ENCODE data around the gene CHMP2A. TPM values are rescaled to one million over a fixed set of nuclear protein-coding genes. Genes with fewer than 3 reads are reported as not detected.

Gene CHMP2A
- total and polyA plus RNA-seq, 2 of the 13 experiments (the other 11 are each of a cell fraction or from before 2014, with no cell fraction given), result 49.7 to 55.0 TPM

DNA sequence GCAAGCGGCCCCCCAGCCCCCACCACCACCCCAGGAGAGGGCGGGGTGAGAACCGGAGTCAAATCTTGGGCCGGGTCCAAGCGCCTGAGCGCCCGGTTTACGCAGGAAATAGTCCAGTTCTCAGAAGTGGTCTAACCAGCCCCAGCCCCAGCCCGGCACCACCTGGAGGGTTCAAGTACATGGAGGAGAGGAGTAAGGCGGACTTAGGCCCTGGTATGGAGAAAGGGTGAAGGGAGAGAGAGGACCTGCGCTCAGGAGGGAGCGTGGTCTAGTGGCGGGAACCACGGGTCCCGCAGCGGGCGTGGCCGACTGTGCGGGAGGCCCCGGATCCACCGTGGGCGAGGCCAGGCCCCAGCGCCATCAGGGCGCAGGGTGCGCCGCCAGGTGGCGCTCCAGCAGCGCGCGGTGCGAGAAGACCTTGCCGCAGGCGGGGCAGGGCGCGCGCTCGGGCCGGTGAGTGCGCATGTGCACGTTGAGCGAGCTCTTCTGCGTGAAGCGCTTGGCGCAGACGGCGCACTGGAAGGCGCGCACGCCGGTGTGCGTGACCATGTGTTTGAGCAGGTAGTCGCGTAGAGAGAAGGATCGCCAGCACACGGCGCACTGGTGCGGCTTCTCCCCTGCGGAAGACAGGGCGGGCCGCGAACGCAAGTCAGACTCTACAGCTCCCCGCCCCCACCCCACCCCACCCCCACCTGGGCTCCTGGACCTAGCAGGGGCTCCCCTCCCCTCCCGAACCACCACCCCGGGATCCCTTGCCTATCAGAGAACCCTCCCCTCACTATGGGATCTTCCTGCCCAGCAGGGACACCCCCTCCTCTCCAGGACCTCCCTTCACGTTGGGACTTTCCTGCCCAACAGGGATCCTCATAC, 41.0 kb downstream of the CHMP2A start (continued):
- TF ChIP-seq, protein P1, sequence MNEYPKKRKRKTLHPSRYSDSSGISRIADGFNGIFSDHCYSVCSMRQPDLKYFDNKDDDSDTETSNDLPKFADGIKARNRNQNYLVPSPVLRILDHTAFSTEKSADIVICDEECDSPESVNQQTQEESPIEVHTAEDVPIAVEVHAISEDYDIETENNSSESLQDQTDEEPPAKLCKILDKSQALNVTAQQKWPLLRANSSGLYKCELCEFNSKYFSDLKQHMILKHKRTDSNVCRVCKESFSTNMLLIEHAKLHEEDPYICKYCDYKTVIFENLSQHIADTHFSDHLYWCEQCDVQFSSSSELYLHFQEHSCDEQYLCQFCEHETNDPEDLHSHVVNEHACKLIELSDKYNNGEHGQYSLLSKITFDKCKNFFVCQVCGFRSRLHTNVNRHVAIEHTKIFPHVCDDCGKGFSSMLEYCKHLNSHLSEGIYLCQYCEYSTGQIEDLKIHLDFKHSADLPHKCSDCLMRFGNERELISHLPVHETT (CRISPR knock-in tag; conservative IDR thresholded peaks at IDR 0.05), result no peak; the same call in 1 of the 2 replicates
- no peak for TF ChIP-seq SP140L (CRISPR knock-in tag; IDR thresholded peaks at IDR 0.05; ENCODE audit: borderline replicate concordance)
- TF ChIP-seq, protein P2, sequence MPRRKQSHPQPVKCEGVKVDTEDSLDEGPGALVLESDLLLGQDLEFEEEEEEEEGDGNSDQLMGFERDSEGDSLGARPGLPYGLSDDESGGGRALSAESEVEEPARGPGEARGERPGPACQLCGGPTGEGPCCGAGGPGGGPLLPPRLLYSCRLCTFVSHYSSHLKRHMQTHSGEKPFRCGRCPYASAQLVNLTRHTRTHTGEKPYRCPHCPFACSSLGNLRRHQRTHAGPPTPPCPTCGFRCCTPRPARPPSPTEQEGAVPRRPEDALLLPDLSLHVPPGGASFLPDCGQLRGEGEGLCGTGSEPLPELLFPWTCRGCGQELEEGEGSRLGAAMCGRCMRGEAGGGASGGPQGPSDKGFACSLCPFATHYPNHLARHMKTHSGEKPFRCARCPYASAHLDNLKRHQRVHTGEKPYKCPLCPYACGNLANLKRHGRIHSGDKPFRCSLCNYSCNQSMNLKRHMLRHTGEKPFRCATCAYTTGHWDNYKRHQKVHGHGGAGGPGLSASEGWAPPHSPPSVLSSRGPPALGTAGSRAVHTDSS (CRISPR knock-in tag; conservative IDR thresholded peaks at IDR 0.05), result 0 out of 2 replicates have a peak, but pooled peaks have one; percentile 51
- TF ChIP-seq, protein P3, sequence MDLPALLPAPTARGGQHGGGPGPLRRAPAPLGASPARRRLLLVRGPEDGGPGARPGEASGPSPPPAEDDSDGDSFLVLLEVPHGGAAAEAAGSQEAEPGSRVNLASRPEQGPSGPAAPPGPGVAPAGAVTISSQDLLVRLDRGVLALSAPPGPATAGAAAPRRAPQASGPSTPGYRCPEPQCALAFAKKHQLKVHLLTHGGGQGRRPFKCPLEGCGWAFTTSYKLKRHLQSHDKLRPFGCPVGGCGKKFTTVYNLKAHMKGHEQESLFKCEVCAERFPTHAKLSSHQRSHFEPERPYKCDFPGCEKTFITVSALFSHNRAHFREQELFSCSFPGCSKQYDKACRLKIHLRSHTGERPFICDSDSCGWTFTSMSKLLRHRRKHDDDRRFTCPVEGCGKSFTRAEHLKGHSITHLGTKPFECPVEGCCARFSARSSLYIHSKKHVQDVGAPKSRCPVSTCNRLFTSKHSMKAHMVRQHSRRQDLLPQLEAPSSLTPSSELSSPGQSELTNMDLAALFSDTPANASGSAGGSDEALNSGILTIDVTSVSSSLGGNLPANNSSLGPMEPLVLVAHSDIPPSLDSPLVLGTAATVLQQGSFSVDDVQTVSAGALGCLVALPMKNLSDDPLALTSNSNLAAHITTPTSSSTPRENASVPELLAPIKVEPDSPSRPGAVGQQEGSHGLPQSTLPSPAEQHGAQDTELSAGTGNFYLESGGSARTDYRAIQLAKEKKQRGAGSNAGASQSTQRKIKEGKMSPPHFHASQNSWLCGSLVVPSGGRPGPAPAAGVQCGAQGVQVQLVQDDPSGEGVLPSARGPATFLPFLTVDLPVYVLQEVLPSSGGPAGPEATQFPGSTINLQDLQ (CRISPR knock-in tag; IDR thresholded peaks at IDR 0.05), result peak; percentile 60; the same call in 1 of the 2 replicates
- no peak for TF ChIP-seq ZNF724P (CRISPR knock-in tag; IDR thresholded peaks at IDR 0.05; ENCODE audit: borderline replicate concordance)
- TF ChIP-seq, protein P4, sequence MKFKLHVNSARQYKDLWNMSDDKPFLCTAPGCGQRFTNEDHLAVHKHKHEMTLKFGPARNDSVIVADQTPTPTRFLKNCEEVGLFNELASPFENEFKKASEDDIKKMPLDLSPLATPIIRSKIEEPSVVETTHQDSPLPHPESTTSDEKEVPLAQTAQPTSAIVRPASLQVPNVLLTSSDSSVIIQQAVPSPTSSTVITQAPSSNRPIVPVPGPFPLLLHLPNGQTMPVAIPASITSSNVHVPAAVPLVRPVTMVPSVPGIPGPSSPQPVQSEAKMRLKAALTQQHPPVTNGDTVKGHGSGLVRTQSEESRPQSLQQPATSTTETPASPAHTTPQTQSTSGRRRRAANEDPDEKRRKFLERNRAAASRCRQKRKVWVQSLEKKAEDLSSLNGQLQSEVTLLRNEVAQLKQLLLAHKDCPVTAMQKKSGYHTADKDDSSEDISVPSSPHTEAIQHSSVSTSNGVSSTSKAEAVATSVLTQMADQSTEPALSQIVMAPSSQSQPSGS (CRISPR knock-in tag; IDR thresholded peaks at IDR 0.05), result peak; percentile 32; the same call in 1 of the 2 replicates
- TF ChIP-seq EHMT2 (IDR thresholded peaks at IDR 0.05; ENCODE audit: borderline replicate concordance, low read depth, low read length), result no peak
- TF ChIP-seq, protein P5, sequence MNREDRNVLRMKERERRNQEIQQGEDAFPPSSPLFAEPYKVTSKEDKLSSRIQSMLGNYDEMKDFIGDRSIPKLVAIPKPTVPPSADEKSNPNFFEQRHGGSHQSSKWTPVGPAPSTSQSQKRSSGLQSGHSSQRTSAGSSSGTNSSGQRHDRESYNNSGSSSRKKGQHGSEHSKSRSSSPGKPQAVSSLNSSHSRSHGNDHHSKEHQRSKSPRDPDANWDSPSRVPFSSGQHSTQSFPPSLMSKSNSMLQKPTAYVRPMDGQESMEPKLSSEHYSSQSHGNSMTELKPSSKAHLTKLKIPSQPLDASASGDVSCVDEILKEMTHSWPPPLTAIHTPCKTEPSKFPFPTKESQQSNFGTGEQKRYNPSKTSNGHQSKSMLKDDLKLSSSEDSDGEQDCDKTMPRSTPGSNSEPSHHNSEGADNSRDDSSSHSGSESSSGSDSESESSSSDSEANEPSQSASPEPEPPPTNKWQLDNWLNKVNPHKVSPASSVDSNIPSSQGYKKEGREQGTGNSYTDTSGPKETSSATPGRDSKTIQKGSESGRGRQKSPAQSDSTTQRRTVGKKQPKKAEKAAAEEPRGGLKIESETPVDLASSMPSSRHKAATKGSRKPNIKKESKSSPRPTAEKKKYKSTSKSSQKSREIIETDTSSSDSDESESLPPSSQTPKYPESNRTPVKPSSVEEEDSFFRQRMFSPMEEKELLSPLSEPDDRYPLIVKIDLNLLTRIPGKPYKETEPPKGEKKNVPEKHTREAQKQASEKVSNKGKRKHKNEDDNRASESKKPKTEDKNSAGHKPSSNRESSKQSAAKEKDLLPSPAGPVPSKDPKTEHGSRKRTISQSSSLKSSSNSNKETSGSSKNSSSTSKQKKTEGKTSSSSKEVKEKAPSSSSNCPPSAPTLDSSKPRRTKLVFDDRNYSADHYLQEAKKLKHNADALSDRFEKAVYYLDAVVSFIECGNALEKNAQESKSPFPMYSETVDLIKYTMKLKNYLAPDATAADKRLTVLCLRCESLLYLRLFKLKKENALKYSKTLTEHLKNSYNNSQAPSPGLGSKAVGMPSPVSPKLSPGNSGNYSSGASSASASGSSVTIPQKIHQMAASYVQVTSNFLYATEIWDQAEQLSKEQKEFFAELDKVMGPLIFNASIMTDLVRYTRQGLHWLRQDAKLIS (CRISPR knock-in tag; IDR thresholded peaks at IDR 0.05), result no peak
- TF ChIP-seq ZSCAN22 (CRISPR knock-in tag; IDR thresholded peaks at IDR 0.05), result 0 out of 2 replicates have a peak, but pooled peaks have one; percentile 57
- TF ChIP-seq, protein P6, sequence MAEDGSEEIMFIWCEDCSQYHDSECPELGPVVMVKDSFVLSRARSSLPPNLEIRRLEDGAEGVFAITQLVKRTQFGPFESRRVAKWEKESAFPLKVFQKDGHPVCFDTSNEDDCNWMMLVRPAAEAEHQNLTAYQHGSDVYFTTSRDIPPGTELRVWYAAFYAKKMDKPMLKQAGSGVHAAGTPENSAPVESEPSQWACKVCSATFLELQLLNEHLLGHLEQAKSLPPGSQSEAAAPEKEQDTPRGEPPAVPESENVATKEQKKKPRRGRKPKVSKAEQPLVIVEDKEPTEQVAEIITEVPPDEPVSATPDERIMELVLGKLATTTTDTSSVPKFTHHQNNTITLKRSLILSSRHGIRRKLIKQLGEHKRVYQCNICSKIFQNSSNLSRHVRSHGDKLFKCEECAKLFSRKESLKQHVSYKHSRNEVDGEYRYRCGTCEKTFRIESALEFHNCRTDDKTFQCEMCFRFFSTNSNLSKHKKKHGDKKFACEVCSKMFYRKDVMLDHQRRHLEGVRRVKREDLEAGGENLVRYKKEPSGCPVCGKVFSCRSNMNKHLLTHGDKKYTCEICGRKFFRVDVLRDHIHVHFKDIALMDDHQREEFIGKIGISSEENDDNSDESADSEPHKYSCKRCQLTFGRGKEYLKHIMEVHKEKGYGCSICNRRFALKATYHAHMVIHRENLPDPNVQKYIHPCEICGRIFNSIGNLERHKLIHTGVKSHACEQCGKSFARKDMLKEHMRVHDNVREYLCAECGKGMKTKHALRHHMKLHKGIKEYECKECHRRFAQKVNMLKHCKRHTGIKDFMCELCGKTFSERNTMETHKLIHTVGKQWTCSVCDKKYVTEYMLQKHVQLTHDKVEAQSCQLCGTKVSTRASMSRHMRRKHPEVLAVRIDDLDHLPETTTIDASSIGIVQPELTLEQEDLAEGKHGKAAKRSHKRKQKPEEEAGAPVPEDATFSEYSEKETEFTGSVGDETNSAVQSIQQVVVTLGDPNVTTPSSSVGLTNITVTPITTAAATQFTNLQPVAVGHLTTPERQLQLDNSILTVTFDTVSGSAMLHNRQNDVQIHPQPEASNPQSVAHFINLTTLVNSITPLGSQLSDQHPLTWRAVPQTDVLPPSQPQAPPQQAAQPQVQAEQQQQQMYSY (CRISPR knock-in tag; IDR thresholded peaks at IDR 0.05), result no peak
- peak; percentile 79; the same call in 1 of the 2 replicates for TF ChIP-seq EEA1 (CRISPR knock-in tag; IDR thresholded peaks at IDR 0.05; ENCODE audit: borderline replicate concordance)
- TF ChIP-seq MAFF (IDR thresholded peaks at IDR 0.05; ENCODE audit: low read depth, low read length), result no peak
